Stimulated activated naive CD4-positive, alpha-beta T cell (primary cell): Measurements from ENCODE around the gene KCNQ1OT1.

Source experiments
- DNase-seq, 6 experiments: peaks; one replicate each; lab custom pipeline; 2025; lab: John Stamatoyannopoulos, UW

The KCNQ1OT1 gene

GRCh38 chr11:2699531-2700414 is at the start of gene KCNQ1OT1:
KCNQ1OT1 (minus strand) TSS chr11:2699994.
- DNase-seq: peak; percentile 76 to 87 (median 84)

- no peak for DNase-seq
Measured at GRCh38 chr11:2748814-2749554, 49.2 kb upstream of the KCNQ1OT1 start.

- DNase-seq: no peak
Measured at GRCh38 chr11:2748061-2748813, 48.4 kb upstream of the KCNQ1OT1 start.

GRCh38 chr11:2747248-2748027 is 47.6 kb upstream of the KCNQ1OT1 start:
- DNase-seq: no peak

- DNase-seq: no peak
Measured at GRCh38 chr11:2746401-2747247, 46.8 kb upstream of the KCNQ1OT1 start.

GRCh38 chr11:2745511-2745910 is 45.7 kb upstream of the KCNQ1OT1 start:
- DNase-seq: no peak

- no peak for DNase-seq
Measured at GRCh38 chr11:2744166-2744565, 44.4 kb upstream of the KCNQ1OT1 start.

- no peak for DNase-seq
Measured at GRCh38 chr11:2743427-2744110, 43.8 kb upstream of the KCNQ1OT1 start.

GRCh38 chr11:2742611-2743426 is 43.0 kb upstream of the KCNQ1OT1 start:
- DNase-seq: no peak

GRCh38 chr11:2742201-2742600 is 42.4 kb upstream of the KCNQ1OT1 start:
- no peak for DNase-seq

GRCh38 chr11:2741377-2742131 is 41.8 kb upstream of the KCNQ1OT1 start:
- no peak for DNase-seq

- DNase-seq: no peak
Measured at GRCh38 chr11:2741006-2741376, 41.2 kb upstream of the KCNQ1OT1 start.

GRCh38 chr11:2740275-2740940 is 40.6 kb upstream of the KCNQ1OT1 start:
- no peak for DNase-seq

GRCh38 chr11:2739531-2740274 is 39.9 kb upstream of the KCNQ1OT1 start:
- DNase-seq: no peak

- DNase-seq: no peak
Measured at GRCh38 chr11:2738551-2739431, 39.0 kb upstream of the KCNQ1OT1 start.

- DNase-seq: no peak
Measured at GRCh38 chr11:2737866-2738265, 38.1 kb upstream of the KCNQ1OT1 start.
